Smooth muscle cell of the brain vasculature (primary cell): ENCODE measurements around the gene NDUFB10.
"Not testable (repeated sequence)": the region's sequence is repeated elsewhere in the genome, so short reads cannot be mapped to it uniquely, and the experiment has no call there.

Experiments
- DNase-seq: peaks from one replicate; pipeline ENCODE4 v3.0.0-alpha.2; 2012; ENCODE audit warnings: low read depth, low spot score

NDUFB10 gene

DNA sequence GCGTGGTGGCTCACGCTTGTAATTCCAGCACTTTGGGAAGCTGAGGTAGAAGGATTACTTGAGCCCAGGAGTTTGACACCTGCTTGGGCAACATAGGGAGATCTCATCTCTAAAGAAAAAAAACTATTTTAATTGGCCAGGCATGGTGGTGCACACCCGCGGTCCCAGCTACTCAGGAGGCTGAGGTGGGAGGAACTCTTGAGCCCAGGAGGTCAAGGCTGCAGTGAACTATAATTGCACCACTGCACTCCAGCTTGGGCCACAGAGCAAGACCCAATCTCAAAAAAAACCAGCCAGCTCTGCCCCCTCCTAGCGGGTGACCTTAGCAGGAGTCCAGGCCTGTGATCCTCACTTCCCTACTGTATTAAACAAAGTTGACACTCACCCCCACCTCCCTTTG lies 35.2 kb upstream of the NDUFB10 start:
- DNase-seq: no peak

DNA sequence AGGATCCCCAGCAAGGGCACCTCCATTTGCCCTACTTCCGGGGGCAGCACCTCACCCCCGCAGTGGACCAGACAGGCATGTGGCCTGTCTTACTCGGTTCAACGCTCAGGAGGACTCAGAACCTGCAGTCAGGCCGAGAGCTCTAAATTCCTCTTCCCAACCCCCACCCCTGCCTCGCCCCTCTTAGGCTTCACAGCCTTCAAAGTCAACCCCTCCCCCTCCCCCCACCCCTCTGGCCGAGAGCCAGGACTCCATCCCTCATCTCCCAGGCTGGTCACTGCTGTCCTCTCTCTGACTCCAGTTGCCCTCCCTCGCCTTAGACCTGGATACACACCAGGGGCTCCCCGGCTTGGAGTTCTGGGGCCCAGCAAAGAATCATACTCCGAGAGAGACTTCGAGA lies 33.1 kb upstream of the NDUFB10 start:
- no peak for DNase-seq

DNA sequence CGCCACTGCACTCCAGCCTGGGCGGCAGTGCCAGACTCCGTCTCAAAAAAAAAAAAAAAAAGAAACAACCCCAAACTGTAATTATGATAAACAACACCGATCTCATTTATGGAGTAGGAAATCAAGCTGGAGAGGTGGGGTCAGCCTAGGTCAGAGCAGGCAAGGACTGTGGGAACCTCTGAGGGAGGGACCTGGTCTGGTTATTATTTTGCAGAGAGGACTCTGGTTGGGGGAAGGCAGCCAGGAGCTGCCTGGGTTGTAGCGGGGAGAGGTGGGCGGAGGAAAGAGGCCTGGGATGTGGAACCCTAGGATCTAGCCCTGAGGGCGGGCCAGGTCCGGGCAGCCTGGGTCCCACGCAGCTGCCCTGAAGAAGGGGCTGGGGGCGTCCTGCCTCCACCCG lies 30.2 kb upstream of the NDUFB10 start:
- no peak for DNase-seq

DNA sequence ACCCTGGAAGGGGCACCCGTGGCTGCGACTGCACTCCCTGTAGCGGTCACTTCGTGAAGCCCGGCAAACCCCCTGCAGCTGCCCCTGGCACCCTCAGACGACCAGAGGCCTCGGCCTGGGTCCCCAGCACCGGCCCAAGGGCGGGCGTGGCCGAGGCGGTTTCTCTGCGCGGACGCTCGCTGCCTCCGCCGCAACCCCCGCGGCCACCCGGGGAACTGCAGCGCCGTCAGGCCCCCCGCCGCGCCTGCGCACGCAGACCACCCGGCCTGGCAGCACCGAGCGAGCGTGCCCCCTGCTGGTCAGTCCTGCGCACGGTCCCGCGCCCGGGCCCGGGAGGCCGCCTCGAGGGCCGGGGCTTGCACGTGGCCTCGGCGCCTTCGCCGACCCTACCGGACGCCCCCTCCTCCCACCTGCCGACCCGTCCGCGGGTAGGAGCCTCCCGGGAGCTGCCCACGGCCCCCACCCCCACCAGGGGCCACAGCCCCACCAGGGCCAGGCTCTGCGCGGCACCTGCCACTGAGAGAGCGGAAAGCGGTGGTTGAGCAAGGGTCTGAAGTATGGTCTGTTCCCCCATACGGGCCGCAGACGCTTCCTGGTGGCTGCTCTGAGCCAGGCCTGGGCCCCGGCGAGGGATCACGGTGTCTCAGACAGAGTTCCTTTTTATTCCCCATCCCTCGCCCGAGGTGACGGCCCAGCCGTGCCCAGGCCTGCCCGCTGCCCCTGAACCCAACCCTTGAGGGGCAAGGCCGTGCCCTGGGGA lies 29.6 kb upstream of the NDUFB10 start:
- peak; percentile 41 for DNase-seq

DNA sequence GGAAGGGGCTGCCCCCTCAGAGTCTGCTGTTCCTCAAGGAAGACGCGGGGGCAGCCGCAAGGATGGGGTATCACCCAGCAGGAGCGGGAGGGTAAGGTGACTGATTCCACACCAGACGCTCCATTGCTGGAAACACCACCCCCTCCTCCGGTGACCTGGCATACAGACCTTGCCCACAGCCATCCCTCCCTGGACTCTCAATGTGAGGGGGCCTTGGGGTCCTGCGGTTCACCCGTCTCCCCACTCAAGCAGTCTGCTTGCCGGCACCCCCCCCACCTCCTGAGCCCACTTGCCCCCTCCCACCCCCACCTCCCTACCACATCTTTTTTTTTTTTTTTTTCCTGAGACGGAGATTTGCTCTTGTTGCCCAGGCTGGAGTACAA lies 29.0 kb upstream of the NDUFB10 start:
- no peak for DNase-seq

DNA sequence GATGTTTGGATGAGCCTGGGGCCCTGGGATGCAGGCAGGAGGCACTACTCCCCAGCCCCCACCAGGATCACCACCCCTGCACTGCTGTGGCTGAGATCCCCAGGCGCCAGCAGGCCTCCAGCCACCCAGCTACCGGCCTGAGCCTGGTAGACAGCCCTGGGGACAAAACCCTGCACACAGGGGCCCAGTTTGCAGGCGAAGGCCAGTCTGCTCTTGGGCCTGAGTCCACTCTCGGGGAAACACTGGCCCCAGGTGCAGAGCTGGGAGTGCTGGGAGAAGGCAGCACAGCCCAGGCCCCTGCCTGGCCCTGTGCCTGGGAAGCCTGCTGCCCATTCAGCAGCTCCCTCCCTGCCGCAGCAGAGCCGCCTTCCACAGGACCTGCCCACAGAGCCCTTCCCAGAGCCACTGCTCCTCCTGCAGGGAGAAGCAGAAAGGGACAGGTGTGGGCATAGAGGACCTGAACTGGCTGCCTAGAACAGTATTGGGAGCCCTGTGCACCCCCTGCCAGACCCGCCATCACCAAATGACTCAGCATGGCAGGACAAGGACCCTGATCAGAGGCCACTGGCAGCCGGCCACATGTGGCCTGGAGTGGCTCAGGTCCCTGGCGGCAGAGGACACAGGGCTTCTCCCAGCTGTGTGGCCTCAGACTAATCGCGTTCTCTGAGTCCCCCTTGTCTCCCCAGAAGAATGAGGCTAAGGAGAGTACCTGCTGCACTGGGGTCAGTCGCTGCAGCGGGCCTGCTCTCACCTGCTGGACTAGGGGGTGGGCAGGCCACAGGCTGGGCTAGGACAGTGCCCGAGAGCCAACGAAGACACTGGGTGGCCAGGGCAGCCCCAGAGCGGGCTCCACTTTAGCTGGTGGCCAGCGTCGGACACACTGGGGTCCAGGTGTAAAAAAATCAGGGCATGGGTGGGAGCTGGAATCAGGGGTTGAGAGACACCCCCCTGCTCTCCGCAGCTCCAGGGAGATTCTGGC lies 27.0 kb upstream of the NDUFB10 start:
- DNase-seq: no peak

DNA sequence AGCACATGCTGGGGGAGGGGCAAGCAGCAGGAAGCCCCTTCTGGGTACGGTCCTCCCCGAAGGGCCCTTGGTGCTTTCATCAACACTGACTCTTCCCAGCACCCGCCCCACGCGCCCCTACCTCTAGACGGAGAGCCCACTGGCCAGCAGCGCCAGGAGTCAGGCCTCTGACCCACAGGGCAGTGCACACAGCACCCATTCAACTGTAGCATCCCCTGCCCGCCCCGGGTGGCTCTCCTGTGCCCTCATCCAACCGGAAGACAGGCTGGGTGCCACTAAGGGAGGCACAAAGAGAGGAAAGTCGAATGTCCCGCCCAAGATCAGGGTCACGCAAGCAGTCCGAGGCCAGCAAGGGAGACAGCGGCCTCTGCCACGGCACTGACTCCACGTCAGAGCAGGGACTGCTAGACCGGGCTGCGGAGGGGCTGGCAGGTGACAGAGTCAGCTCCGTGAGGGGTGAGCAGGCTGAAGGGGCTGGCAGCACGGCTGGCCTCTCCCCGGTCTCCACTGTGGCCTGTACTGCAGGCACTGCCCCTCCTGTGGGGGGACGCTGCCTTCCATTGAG lies 26.2 kb upstream of the NDUFB10 start:
- no peak for DNase-seq

DNA sequence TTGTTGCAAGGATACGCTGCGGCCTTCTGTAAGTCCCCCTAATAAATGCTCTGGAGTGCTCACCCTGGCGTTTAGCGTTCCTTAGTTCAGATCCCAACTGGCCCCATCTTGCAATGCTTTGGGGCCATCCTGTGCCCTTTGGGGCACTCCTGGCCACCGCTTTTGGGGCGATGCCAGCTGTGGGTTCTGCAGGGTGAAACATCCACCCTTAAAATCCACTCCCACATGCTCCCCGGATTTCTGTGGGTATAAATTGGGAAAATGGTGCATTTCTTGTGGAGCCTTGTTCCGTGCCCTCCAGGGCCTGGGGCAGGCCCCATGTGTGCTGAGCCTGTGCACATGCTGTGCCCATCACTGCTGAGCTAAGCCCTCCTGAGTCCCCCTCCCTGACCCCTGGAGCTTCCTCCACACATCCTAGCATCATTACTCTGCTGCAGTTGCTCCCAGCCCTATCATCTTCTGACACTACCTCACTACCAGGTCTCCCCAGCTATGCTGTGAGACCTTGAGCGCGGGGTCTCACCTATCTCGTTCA lies 22.3 kb upstream of the NDUFB10 start:
- no peak for DNase-seq

DNA sequence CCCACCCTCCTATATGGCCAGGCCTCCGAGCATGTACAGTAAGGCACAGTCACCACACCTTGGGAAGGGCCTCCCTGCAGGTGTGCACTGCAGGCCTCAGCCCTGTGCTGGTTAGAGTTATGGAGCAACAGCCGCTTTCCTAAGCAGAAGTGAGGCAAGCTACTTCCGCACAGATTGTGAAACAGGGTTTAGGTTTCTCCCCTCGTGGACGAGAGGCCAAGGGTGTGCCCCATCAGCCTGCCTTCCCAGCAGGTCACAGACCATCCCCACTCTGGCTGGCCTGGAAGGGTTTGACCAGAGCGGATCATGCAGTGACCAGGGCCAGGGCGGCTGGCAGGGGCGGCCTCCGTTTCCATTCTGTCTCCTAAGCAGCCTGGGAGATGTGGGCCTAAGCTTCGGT lies 21.0 kb upstream of the NDUFB10 start:
- no peak for DNase-seq

DNA sequence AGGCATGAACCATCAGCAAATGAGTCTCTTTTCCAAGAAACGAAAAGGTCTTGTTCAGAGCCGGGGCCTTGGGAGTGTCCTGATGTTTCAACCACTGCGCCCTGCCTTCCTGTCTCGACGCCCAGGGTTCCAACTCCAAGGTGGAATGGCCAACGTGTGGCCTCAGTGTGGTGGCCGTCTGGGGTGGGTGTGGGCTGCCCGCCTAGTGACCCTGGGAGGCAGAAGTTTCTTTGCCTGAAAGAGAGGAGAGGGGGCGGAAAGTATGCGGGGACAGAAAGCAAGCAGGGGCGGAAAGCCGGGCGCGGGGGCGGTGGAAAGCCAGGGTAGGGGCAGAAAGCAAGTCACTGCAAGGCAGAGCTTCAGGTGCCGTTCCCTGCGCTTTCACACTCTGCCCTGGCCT lies 20.4 kb upstream of the NDUFB10 start:
- no peak for DNase-seq

DNA sequence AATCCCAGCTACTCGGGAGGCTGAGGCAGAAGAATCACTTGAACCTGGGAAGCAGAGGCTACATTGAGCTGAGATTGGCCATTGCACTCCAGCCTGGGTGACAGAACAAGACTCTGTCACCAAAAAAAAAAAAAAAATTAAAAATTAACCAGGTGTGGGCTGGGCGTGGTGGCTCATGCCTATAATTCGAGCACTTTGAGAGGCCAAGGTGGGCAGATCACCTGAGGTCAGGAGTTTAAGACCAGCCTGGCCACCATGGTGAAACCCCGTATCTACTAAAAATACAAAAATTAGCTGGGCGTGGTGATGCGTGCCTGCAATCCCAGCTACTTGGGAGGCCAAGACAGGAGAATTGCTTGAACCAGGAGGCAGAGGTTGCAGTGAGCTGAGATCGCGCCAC lies 19.5 kb upstream of the NDUFB10 start:
- not testable (repeated sequence) for DNase-seq

DNA sequence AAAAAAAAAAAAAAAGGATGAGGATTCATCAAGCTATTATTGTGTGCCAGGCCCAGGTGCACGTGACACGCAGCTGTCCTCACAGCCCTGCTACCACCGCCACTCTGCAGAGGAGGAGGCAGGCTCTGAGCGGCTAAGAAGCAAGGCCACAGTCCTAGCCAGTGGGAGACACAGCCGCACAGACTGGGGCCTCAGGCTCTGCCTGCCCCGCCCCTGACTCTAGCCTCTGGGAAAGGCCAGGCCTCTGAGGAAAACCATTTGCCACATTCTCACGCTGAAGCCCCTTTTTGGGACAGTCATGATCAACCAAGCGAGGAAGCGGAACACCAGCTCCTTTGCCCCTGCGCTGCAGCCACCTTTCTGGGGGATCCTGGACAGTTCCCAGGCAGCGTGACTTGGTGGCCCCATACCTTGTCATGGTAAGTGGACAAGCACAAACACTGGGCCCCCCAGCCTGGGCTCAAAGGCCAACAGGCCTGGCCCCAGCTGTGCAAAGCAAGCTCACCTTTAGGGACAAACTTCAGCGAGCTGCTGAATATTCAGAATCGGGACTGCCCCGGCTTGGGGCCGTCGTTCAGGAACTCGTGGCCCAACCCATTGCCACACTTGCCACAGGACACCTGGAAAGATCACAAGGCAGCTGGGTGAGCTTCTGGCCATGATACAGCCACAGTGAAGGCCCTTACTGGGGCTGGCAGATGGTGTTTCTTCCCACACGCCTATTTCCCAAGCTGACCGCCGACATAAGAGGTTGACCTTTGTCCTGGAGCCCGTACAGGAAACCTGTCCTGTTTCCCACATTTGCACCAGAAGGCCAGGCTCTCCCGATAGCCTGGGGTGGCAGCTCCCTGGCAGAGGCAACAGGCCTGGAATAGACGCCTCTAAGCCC lies 18.8 kb upstream of the NDUFB10 start:
- no peak for DNase-seq

DNA sequence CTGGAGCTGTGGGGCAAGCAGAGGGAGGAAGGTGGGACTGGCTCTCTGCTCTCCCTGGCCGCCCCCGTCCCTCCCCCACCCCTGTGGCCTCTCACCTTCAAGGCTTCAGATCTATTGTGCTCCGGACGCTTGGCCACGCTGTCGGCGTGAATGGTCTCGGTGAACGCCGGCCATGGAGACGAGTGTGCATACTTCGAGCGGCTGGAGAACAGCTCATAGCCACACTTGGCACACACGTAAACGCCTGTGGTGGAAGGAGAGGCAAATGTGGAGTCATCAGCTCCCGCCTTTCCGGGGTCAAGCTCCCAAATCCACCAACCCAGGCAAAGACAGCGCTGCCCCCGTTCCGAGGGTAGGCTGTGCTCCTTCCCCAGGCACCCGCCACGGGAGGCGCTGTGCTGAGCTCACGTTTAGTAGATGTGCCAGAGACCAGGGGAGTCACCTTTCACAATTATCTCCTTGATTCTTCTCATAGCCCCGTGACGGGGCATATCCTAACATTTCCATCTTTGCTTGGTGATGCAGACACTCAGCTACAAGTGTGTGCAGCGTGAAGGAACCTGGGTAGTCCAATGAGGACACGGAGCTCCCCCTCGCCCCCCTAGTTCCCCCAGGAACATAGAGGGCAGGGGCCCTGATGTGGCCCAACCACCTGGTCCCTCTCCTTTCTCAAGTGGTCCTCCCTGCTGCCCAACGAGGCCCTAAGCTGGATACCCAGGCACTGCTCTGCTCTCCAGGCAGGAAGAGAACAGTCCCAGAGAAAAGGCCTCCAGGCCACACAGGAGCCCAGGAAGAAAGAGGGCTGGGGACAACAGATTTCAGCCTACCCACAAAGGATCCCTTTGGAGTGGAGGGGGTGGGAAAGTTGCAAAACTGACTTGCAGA lies 17.9 kb upstream of the NDUFB10 start:
- no peak for DNase-seq

DNA sequence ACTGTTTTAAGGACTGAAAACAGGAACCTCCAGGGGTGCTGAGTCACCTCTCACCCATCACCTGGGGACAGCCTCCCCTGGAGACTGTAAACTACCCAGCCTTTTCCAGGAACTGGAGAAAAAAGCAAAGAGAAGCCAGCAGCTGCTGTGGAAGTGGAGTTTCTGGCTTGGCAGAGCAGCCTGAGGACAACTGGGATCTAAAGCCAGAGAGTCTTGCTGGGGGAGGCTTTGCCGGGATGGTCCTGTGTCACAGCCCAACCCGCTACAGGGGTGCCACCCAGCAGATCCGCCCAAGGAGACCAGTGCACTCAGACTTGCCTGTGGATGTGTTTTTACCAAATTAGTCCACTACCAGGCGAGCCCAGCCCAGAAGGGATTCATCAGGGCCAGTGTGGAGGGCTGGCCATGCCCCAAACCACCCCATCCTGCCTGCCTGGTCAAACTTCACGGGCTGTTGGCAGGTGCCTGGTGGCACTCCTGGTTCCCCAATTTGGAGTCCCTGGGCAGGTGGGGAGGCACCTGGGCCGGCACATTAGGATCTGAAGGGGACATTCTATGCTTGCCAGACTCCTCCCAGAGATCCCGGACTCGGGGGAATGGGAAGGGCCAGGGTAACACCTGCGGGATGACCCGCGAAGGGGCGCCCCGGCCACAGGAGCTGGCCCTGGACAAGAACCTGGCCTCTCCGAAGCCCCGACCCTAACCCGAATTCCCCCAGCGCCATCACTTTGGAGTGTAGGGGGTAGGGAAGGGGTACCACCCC lies 17.1 kb upstream of the NDUFB10 start:
- no peak for DNase-seq

DNA sequence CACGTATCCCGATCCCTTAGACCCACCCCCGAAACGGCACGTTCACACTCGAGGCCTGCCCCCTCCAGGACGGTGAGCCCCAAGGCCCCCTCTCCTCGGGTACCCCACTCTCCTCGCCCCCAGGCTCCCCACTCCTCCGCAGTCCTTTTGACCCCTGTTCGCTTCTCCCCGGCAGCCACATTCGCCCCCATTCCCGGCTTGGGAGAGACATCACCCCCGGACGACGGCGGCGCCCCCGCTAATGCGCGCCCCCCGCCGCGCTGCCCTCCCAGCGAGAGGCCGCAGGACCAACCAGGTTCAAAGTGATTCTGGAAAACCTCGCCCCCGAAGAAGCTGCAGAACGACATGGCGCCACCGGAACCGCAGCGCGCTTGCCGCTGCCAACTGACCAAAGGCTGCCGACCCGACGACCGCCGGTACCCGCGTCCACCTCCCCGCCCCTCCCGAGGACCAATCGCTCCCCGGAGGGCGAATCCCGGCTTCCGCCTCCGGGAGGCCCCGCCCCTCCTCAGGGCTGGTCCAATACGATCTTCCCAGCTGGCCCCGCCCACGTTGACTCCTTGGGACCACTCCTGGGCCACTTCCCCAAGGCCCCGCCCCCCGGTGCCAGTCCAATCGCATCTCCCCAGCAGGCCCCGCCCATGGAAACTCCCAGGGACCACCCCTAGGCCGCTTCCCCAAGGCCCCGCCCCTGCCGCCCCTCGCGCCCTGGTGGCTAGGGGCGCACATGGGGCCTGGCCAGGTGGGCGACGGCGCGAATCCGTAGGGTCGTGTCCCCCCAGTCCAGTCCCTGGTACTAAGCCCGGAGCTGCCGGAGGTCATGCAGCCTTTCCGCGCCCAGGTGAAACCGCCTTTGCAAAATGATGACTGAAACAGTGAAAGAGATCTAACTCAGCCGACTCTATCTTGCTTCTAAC lies 16.3 kb upstream of the NDUFB10 start, which contains the start of gene MSRB1:
TSS of gene MSRB1 (minus strand) at position 390 of the 917 bp plus-strand sequence. CDS start at position 347, 43 bp downstream.
- peak; percentile 96 for DNase-seq

DNA sequence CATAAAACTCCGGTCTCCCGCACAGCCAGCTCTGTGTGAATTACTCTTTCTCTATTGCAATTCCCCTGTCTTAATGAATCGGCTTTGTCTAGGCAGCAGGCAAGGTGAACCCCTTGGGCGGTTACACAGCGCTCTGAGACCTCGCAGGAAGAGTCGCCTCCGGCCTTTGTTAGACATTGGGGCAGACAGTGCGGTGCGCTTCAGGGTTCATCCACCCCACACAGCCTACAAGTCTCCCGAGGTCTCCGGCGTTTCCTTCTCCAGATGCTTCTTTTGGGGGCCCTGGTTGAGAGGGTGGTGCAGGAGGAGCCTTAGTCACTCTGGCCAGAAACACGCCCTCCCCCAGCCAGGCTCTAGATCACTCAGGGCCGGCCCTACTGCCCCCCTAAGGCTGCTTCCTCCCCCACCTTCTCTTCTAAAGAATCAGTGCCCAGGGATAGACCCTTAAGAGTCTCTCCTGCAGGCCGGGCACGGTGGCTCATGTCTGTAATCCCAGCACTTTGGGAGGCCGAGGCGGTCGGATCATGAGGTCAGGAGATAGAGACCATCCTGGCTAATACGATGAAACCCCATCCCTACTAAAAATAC lies 14.6 kb upstream of the NDUFB10 start:
- no peak for DNase-seq

DNA sequence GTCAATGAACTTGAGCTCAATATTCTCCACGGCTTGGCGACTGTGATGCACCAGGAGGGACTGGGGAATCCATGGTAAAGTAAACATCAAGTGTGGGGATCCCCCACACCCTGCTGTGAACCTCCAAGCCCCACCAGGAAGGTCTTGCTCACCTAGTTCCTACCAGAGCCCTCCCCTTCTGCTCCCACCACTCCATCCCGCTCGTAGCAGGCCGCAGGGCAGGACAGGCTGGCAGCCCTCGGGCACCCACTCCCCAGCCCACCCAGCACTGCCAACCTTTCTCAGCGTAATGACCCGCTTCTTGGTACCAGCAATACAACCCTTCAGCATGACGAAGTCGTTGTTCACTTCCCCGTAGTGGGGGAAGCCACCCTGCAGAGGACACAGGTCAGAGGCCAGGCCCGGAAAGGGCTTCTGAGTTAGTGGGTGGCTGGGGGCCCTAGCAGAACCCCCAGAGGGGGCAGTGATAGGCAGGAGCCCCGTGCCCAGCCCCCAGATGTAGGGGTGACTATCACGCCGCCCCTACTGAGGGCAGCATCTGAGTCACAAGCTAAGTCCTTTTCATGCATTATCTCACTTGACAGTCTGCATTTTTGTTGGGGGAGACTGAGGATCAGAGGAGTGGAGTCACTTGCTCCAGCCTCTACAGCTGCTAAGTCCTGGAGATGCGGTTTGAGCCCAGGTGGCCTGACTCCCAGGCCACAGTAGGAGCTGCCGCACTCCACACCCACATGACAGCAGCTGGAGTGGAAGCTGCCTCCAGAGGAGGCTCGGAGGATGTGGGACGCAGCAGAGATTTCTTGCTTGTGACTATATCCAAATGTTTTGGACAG lies 13.6 kb upstream of the NDUFB10 start:
- no peak for DNase-seq
